ENCODE measurements around the gene EZR.

DNA sequence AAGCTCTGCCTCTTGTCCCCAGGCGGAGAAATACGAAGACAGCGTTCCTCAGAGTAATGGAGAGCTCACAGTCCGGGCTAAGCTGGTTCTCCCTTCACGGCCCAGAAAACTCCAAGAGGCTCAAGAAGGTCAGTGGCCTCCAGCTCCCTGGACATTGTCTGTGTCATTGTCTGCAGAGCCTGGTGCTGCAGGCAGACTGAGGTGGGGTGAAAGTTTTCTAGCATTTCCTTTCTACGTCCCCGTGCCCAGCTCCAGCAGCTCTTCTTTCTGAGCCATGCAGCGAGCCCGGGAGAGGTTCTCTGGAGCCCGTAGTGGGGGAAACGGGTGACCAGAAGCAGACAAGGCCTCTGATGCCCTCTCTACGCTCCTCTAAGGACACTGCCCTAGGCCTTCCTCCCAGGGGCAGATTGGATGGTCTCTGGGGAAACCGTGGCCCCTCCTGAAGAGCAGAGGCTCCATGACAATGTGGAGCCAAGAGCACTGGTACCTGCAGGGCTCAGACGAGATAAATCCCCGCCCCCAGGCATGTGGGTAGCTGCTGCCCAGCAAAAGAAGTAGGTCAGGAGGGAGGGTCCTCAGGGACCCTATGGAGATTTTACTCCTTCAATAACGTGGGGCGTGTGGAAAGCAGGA, 58.4 kb downstream of the EZR start:
- TF ChIP-seq, protein P1, sequence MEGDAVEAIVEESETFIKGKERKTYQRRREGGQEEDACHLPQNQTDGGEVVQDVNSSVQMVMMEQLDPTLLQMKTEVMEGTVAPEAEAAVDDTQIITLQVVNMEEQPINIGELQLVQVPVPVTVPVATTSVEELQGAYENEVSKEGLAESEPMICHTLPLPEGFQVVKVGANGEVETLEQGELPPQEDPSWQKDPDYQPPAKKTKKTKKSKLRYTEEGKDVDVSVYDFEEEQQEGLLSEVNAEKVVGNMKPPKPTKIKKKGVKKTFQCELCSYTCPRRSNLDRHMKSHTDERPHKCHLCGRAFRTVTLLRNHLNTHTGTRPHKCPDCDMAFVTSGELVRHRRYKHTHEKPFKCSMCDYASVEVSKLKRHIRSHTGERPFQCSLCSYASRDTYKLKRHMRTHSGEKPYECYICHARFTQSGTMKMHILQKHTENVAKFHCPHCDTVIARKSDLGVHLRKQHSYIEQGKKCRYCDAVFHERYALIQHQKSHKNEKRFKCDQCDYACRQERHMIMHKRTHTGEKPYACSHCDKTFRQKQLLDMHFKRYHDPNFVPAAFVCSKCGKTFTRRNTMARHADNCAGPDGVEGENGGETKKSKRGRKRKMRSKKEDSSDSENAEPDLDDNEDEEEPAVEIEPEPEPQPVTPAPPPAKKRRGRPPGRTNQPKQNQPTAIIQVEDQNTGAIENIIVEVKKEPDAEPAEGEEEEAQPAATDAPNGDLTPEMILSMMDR (IDR thresholded peaks at IDR 0.05; ENCODE audit: borderline replicate concordance, extremely low read depth, low read length, poor library complexity, severe bottlenecking): no peak
- TF ChIP-seq EZH2 (IDR thresholded peaks at IDR 0.05; ENCODE audit: borderline replicate concordance, low read depth, low read length, severe bottlenecking): no peak
